Measurements from ENCODE around the gene ERI3.

The ERI3 gene

DNA sequence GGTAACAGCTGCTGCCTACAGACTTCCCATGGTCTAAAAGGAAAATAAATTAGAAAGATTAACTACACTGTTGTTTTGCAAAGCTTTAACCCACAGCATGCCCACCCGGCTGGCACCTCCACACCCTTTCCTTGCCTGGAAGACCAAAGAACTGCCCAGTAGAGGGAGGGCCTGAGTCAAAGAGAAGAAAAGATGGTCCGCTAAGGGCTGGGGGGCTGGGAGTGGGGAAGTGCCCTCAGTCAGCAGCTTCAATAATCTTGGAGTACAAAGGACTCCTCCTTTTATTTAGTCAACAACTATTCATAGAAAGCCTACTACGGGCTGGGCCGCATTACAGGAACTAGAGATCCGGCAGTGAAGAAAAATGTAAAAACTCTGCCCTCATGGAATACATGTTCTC lies 40.6 kb downstream of the ERI3 start:
- DNase-seq, result no peak

DNA sequence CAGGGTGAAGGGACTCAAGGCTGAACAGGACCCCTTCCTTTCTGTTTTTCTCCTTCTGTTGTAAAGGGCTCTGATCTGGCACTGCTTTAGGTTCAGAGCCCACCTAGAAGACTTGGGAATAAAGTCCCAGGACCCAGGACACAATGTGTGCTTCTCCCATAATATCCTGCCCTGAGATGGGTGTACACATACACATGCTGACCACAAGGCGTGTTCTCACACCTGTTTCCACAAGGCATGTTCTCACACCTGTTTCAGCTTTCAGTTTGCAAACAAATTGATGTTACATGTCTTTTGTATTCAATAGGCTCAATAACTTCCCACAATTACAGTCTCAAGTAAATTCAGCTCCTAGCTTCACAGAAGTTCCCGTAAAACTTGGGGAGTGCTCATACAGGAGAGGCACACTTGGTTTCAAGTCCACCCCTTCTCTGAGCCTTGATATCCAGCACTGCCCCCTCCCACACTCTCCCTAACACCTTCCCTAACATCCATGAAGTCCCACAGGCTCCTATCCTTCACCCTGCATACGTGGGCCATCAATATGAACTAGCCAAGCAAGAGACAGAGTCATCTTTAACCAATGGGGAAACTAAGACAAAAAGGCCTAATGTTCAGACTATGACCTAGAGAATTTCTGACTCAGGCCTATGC lies 41.7 kb downstream of the ERI3 start:
- no peak for DNase-seq

DNA sequence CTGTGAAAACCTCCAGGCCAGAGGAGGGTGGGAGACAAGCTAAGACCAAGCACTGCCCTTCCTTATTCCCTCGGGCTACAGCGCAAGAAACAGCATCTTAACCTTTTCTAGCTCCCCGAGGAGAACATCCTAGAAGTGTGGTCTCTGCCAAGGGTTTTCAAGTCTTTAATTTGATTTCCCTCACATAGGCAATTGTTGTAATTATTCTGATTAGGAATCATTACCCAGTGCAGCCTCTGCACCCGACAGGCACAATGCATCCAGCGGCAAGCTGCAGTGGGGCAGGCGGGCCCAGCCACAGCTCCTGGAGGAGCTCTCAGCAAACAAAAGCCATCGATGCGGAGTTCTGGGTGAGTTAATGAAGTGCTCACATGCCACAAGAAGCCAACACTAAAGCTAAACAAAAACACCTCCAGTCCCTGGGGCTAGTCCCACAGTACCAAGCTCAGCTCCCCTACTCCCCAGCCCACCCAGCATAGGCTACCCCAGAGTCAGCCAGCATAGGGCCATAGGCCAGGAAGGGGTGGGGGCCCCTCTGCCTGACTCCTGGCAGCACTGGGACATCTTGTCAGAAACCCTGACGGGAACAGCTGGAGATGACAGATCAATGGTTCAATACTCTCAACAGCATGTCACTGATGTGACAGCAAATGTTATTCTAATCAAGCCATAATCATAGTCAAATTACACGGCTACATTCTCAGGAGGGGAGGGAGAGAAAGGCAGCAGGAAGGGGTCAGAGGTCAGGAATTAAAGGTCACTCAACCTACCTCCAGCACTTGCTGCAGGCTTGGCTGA lies 42.5 kb downstream of the ERI3 start:
- no peak for DNase-seq

DNA sequence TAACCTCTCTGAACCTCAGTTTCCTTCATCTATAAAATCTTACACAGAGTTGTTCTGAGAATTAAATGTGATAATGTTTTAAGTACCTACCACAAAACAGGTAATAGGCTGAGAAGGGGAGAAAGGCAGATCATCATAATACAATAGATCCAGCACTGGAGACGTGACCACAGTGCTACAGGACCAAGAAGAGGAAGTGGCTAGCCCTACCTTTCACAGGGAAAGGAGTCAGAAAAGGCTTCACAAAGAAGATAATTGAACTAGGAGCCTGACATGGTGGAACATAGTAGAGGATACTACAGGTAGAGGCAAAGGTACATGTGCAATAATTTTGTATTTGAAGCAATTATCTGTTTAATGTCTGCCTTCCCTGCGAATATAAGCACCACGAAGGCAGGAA lies 45.1 kb downstream of the ERI3 start:
- DNase-seq, result no peak

DNA sequence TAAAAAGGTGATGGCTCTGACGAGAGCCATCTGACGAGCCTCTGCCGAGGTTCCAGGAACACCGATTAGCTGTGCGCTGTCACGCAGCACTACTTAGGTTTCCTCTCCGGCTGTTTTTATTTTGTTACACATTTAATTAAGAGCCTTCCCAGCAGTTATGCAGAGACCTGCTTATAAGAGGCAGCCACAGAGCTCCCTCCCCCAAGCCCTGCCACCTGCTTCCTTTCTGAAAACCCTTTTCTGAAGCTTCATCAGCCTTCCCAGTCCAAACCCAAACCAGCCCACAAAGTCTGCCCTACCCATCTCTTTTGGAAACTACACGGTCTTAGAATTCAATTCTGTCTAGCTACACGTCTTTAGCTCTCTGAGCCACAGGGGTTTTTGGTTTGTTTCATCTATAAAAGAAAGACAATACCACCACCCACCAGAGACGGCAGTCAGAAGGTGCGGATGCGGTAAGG lies 49.1 kb downstream of the ERI3 start:
- DNase-seq, result no peak

GRCh38 chr1:44303532-44303931 lies 51.5 kb downstream of the ERI3 start:
- DNase-seq, result no peak

DNA sequence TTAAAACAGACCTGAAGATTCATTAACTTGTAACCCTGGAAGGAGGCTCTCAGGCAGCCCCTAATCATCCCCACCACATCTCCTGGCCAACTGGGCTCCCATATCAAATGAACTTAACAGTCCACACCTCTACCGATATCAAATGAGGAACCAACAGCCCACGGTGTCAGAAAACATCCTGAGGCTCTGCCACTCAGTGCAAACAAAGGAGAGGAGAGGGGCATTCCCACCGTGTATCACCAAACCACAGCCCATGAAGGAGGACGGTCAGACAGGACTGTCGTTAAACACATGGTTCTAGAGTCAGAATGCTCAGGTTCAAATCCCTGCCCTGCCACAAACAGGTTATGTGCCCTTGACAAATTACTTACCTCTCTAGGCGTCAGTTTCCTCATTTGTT lies 52.5 kb downstream of the ERI3 start:
- no peak for DNase-seq

- DNase-seq, result no peak
These were observed 53.6 kb downstream of the ERI3 start for GRCh38 chr1:44301442-44301841.

GRCh38 chr1:44300852-44301251 lies 54.2 kb downstream of the ERI3 start:
- no peak for DNase-seq

DNA sequence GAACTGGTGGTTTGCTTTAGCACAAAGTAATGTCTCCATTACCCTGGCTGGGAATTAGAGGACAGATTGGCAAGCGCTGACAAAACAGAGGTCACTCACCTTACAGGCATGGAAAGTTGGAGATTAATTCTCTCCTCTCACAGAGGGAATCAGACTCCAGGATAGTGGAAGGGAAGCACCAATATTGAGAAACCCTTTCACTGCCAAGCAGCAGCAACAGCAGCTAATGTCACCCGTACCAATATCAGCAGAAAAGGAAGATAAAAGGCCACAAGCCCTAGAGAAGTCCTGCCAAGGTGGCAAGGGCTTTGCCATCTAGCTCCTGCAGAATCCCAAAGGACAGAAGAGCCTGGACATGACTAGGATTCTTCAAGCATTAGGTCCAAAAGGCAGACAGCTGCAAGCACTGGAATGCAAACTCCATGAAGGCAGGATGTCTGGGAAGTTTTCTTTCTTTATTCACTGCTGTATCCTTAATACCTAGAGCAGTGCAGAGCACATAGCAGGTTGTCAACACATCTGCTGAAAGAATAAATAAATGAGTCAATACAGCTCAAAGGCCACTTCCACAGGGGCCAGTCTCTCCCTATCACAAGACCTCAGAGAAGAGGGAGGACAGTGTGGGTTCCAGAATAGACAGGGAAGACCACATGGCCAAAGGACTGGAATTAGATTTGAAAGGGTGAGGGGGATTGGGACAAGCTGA lies 57.2 kb downstream of the ERI3 start:
- DNase-seq, result no peak

DNA sequence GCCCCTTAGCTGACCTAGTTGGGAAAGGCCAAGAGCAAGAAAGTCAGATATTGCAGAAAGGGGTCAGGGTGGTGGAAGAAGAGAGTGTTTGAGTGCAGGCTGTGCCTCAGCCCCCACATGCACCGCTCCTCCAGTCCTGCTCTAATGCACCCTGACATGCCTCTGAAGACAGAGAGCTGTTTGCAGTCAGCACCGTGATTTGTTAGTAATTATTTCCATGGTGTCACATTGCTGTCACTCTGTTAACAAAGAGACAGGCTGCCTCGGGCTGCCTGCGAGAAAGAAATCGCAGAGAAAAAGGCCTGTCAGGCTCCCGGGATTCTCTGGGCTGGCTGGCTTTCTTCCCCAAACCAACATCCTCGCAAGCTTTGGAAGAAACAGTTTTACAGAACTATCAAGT lies 58.3 kb downstream of the ERI3 start:
- no peak for DNase-seq

DNA sequence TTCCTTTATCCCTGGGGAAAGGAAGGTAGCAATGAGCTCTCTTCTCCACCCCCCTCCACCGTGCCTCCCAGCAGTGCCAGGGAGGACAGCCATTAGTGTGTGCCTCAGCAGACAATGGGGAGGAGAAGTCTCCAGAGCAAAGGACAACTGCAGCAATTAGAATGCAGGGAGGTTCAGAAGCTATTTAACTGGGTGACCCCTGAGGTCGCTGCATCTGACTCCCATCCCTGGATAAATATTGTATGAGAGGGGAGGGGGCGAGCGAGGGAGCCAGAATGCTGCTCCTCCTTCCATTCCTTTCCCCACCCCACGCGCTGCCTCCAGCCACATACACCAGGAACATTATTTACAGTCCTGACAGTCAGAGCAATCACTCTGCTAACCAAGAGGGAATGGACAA lies 59.0 kb downstream of the ERI3 start:
- DNase-seq, result no peak

DNA sequence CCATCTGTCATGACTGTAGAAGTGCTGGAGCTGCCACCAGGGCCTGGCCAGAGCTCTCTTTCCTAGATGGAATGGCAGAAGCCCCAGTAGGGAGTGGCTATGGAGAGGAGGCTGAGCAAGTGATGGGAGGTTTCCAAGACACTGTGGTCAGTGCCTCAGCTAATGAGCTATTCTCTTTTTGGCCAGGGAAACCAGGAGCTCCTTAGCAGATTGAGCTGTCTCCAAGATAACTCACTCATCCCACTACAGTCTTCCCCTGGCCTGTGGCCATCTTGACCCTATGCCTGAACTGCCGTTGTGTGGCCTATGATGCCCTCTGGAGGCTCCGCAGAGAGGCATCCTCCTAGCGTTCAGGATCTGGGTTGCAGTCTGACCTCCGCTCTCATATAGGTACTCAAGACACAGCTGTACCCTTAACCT lies 60.5 kb downstream of the ERI3 start:
- DNase-seq, result no peak

- DNase-seq, result no peak
These were observed 61.2 kb downstream of the ERI3 start for GRCh38 chr1:44293761-44294315.

GRCh38 chr1:44292651-44293050 lies 62.4 kb downstream of the ERI3 start:
- no peak for DNase-seq

- DNase-seq, result no peak
These were observed 64.6 kb downstream of the ERI3 start for GRCh38 chr1:44290250-44291094.

- DNase-seq, result peak; percentile 38
These were observed 65.5 kb downstream of the ERI3 start for GRCh38 chr1:44289530-44289929.

GRCh38 chr1:44288883-44289282 lies 66.2 kb downstream of the ERI3 start:
- DNase-seq, result no peak

- no peak for DNase-seq
These were observed 70.9 kb downstream of the ERI3 start for GRCh38 chr1:44284184-44284583.

DNA sequence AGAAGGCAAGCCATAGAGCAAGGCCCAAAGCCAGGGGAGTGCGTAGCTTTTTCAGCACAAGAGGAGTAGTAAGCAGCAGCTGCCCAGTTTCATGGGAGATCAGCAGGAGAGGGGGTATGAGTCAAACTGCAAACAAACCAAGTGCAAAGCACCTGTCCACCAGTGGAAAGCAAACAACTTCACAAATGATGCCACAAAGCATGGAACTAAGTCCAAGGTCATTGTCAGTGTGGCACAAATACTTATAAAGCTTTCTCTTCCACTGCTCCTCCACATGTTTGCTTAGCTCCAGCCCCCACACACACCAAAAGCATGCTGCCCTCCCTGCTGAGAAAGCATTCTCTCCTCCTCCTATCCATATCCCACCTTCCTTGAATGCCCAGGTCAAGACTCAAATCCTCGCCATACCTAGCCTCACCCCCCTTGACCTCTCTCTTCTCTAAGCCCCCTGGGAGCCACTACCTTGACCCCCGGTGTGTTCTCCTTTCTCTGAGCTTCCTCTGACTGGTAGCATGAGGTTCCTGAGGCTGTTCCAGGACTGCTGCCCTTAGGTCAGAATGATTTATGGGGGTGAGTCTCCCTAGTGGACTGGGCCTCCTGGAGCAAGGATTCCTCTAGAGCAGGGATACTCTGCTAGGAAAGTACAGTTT lies 71.4 kb downstream of the ERI3 start:
- DNase-seq, result peak; percentile 56

DNA sequence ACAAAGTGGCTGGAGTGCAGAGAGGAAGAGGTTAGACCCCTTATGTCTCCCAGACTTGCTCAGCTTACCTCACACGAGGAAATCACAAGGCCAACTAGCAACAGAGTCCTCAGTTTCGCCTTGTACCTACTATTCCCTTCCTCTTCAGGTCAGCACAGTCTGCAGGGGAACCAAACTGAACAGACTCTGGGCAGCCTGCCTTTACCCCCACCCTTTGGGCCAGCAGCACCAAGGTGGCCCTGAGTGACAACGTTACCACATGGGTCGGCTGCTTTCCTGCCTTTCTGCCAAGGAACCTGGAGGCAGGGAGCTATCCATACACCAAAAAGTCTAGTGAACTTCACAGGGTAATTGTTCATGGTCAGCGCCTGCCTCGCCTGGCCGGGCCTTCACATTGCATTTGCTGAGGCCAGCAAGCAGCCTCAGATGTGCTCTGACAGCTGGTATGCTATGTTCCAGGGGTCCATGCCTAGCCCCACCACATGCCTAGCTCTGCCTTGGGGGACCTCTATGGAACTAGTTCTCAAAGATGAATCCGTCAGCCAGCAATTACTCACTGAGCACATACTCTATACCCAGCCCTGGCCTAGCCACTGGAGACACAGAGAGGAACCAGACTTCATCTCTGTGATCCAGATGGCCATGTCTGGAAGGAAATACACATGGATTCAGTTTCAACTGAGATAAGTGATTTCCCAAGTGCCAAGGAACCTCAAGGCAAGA lies 72.2 kb downstream of the ERI3 start:
- no peak for DNase-seq
